B cell (primary cell): ENCODE measurements around the gene LRRC10B.

ENCODE experiments used
- EZH2 ChIP-seq: IDR thresholded peaks from 2 replicates; pipeline ENCODE4 v1.6.1; 2012; ENCODE audit warnings: borderline replicate concordance, low read depth, mild to moderate bottlenecking, moderate library complexity, low read length; ENCODE audit not compliant: insufficient read depth, poor library complexity, severe bottlenecking
- TF ChIP-seq, protein P1 (sequence below): fragments of 200-600 bp; IDR thresholded peaks from one replicate; pipeline ENCODE4 v1.8.0; 2022; ENCODE audit warnings: antibody characterized with exemption, mild to moderate bottlenecking

DNA sequence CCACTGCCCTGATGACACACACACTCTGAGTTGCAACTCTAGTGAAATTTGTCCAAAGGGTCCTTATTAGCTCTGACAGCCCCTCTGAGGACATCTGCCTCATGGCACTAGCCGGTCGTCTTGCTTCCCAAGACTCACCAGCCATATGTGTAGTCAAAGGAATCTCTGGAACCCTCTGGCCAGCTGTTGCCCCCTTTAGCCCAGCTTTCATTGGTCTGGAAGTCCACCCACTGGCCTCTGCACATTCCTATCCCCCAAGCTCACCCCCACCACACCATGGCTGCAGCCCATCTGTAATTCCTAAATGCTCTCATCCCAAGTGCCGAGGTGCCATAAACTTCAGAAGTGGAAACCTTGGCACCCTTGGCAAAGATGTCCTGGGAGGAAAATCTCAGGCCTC is 48.1 kb downstream of the LRRC10B start:
- TF ChIP-seq, protein P1, sequence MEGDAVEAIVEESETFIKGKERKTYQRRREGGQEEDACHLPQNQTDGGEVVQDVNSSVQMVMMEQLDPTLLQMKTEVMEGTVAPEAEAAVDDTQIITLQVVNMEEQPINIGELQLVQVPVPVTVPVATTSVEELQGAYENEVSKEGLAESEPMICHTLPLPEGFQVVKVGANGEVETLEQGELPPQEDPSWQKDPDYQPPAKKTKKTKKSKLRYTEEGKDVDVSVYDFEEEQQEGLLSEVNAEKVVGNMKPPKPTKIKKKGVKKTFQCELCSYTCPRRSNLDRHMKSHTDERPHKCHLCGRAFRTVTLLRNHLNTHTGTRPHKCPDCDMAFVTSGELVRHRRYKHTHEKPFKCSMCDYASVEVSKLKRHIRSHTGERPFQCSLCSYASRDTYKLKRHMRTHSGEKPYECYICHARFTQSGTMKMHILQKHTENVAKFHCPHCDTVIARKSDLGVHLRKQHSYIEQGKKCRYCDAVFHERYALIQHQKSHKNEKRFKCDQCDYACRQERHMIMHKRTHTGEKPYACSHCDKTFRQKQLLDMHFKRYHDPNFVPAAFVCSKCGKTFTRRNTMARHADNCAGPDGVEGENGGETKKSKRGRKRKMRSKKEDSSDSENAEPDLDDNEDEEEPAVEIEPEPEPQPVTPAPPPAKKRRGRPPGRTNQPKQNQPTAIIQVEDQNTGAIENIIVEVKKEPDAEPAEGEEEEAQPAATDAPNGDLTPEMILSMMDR: no peak
- no peak for TF ChIP-seq EZH2
